Stomach (tissue), 4 donors: ENCODE data around the gene ABCC1.

Experiments
- CTCF ChIP-seq, 7 experiments: fragments of 450-650 bp in 4 of 7; fragments of 200-600 bp in 3 of 7; sonication (generic) in 3 of 7; IDR thresholded peaks; one replicate each; pipeline ENCODE4 v1.5.1; 2016 to 2019; ENCODE audit warnings: antibody characterized with exemption in 7 of 7, control low read depth in 2 of 7, mild to moderate bottlenecking in 1 of 7
- EP300 ChIP-seq: sonication (generic); formaldehyde crosslinking; IDR thresholded peaks from one replicate; pipeline ENCODE4 v1.6.1; 2017; ENCODE audit warnings: antibody characterized with exemption
- POLR2A ChIP-seq, 4 donors: fragments of 450-650 bp; IDR thresholded peaks; one replicate each; pipeline ENCODE4 v1.6.1; 2016; ENCODE audit warnings: antibody characterized with exemption in 4 of 4, control low read depth in 2 of 4, mild to moderate bottlenecking in 1 of 4, moderate library complexity in 1 of 4
- POLR2AphosphoS5 ChIP-seq, 3 donors: sonication (generic); formaldehyde crosslinking; IDR thresholded peaks; one replicate each; pipeline ENCODE4 v1.6.1; 2016; ENCODE audit warnings: antibody characterized with exemption in 3 of 3

- TF ChIP-seq EP300 (no peak), POLR2A (IDR thresholded peaks at IDR 0.05) (no peak), CTCF (IDR thresholded peaks at IDR 0.05) (no peak), POLR2AphosphoS5 (IDR thresholded peaks at IDR 0.05) (no peak)
Observed at GRCh38 chr16:16082255-16082654, 132.8 kb downstream of the ABCC1 start.
